KMS-11 (cell line): Measurements from ENCODE around the gene LEMD2.

Source experiments
- H2AFZ ChIP-seq: fragments of 200-600 bp; sonication (generic); 2 replicates; pipeline ENCODE4 v1.6.1; 2016; ENCODE audit warnings: antibody characterized with exemption, mixed run types, low read depth
- H3K27ac ChIP-seq: fragments of 200-600 bp; sonication (generic); 2 replicates; pipeline ENCODE4 v1.6.1; 2016; ENCODE audit warnings: mild to moderate bottlenecking, mixed run types
- H3K27me3 ChIP-seq: fragments of 200-600 bp; sonication (generic); 2 replicates; pipeline ENCODE4 v1.6.1; 2017; ENCODE audit warnings: mild to moderate bottlenecking, low read depth, mixed run types, moderate library complexity; ENCODE audit not compliant: insufficient read depth
- H3K36me3 ChIP-seq: fragments of 200-600 bp; sonication (generic); 2 replicates; pipeline ENCODE4 v1.6.1; 2017; ENCODE audit warnings: mild to moderate bottlenecking, mixed run types; ENCODE audit not compliant: insufficient read depth
- H3K4me1 ChIP-seq: fragments of 200-600 bp; sonication (generic); 2 replicates; pipeline ENCODE4 v1.6.1; 2016; ENCODE audit warnings: mild to moderate bottlenecking, low read depth, mixed run types; ENCODE audit not compliant: poor library complexity, severe bottlenecking
- H3K4me2 ChIP-seq: fragments of 200-600 bp; sonication (generic); 2 replicates; pipeline ENCODE4 v1.7.0; 2016; ENCODE audit warnings: mild to moderate bottlenecking, mixed run types
- H3K4me3 ChIP-seq: fragments of 200-600 bp; sonication (generic); IDR thresholded peaks from 2 replicates; pipeline ENCODE4 v1.6.1; 2017; ENCODE audit warnings: low read depth, low read length, mixed read lengths; ENCODE audit not compliant: insufficient read depth
- H3K79me2 ChIP-seq: fragments of 200-600 bp; sonication (generic); 2 replicates; pipeline ENCODE4 v1.6.1; 2016; ENCODE audit warnings: low read depth, mixed run types; ENCODE audit not compliant: insufficient read depth
- H3K9ac ChIP-seq: fragments of 200-600 bp; sonication (generic); 2 replicates; pipeline ENCODE4 v1.6.1; 2016; ENCODE audit warnings: mild to moderate bottlenecking, mixed run types
- H4K20me1 ChIP-seq: fragments of 200-600 bp; sonication (generic); 2 replicates; pipeline ENCODE4 v1.6.1; 2016; ENCODE audit warnings: mild to moderate bottlenecking, mixed run types; ENCODE audit not compliant: insufficient read depth
- CTCF ChIP-seq: fragments of 200-600 bp; sonication (generic); conservative IDR thresholded peaks from 2 replicates; pipeline ENCODE4 v1.6.1; 2017; ENCODE audit warnings: low read depth, mild to moderate bottlenecking, antibody characterized with exemption, low read length, moderate library complexity, mixed read lengths

Gene LEMD2

GRCh38 chr6:33812669-33813068, 23.7 kb upstream of the LEMD2 start:
- Histone ChIP-seq H3K27ac (no peak overlapping the region), H3K9ac (no peak overlapping the region), H3K4me1 (no peaks in the 10 kb centered on the region), H4K20me1 (no peaks in the 10 kb centered on the region), H3K27me3 (peaks cover 78% of the 10 kb centered on the region), H3K4me2 (no peak overlapping the region), H3K79me2 (no peaks in the 10 kb centered on the region), H3K4me3 (no peak overlapping the region), H3K36me3 (no peaks in the 10 kb centered on the region), H2AFZ (no peak overlapping the region)
- no peak for TF ChIP-seq CTCF

- Histone ChIP-seq H2AFZ (no peak overlapping the region), H3K9ac (no peak overlapping the region), H3K4me3 (no peak overlapping the region), H3K4me1 (no peaks in the 10 kb centered on the region), H4K20me1 (no peaks in the 10 kb centered on the region), H3K79me2 (no peaks in the 10 kb centered on the region), H3K27me3 (peaks cover 79% of the 10 kb centered on the region), H3K36me3 (no peaks in the 10 kb centered on the region), H3K27ac (no peak overlapping the region), H3K4me2 (no peak overlapping the region)
- no peak for TF ChIP-seq CTCF
Measured at GRCh38 chr6:33809594-33809993, 20.7 kb upstream of the LEMD2 start.

- no peak overlapping the region for H3K27ac ChIP-seq
- no peak overlapping the region for H2AFZ ChIP-seq
- no peaks in the 10 kb centered on the region for H3K4me1 ChIP-seq
Measured at GRCh38 chr6:33808641-33809180, 19.8 kb upstream of the LEMD2 start.

GRCh38 chr6:33807606-33808005, 18.7 kb upstream of the LEMD2 start:
- H3K4me3 ChIP-seq = no peak overlapping the region
- no peak overlapping the region for H3K9ac ChIP-seq
- H4K20me1 ChIP-seq = no peaks in the 10 kb centered on the region
- H3K4me1 ChIP-seq = no peaks in the 10 kb centered on the region
- H2AFZ ChIP-seq = no peak overlapping the region
- no peaks in the 10 kb centered on the region for H3K79me2 ChIP-seq
- H3K36me3 ChIP-seq = no peaks in the 10 kb centered on the region
- H3K4me2 ChIP-seq = no peak overlapping the region
- H3K27ac ChIP-seq = no peak overlapping the region
- H3K27me3 ChIP-seq = peaks cover 89% of the 10 kb centered on the region
- no peak for TF ChIP-seq CTCF

More at GRCh38 chr6:33808641-33809180, 19.8 kb upstream of the LEMD2 start:
- H3K79me2 ChIP-seq = no peaks in the 10 kb centered on the region
- H4K20me1 ChIP-seq = no peaks in the 10 kb centered on the region
- no peaks in the 10 kb centered on the region for H3K36me3 ChIP-seq
- no peak overlapping the region for H3K9ac ChIP-seq
- no peak overlapping the region for H3K4me3 ChIP-seq
- no peak overlapping the region for H3K4me2 ChIP-seq
- H3K27me3 ChIP-seq = peaks cover 82% of the 10 kb centered on the region
- no peak for TF ChIP-seq CTCF
